HG02973 (cell line): Measurements from ENCODE around the gene BAMBI.

Experiments used
- ATAC-seq: cut with Tn5 transposase; IDR thresholded peaks from one replicate; pipeline ENCODE4 v1.9.1; 2021; ENCODE audit warnings: moderate library complexity; ENCODE audit not compliant: unreplicated experiment

BAMBI gene

DNA sequence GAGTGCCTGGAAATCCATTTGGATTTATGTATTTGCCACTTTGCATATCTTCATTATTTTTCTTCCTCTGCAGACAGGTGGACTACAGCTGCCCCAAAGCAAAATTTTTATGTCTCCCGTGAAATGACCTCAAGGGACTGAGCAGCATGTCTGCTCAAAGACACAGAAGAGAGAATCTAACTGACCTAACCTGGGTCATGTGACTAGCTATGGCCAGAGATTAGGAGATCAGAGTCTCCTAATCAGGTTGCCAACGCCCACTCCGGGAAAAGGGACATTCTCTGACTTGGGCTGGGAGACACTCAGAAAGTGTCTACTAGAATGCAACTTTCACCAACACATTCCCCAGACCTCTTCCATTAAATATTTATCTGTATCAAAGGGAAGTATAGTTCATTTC lies 2.5 kb upstream of the BAMBI start:
- no peak for ATAC-seq

DNA sequence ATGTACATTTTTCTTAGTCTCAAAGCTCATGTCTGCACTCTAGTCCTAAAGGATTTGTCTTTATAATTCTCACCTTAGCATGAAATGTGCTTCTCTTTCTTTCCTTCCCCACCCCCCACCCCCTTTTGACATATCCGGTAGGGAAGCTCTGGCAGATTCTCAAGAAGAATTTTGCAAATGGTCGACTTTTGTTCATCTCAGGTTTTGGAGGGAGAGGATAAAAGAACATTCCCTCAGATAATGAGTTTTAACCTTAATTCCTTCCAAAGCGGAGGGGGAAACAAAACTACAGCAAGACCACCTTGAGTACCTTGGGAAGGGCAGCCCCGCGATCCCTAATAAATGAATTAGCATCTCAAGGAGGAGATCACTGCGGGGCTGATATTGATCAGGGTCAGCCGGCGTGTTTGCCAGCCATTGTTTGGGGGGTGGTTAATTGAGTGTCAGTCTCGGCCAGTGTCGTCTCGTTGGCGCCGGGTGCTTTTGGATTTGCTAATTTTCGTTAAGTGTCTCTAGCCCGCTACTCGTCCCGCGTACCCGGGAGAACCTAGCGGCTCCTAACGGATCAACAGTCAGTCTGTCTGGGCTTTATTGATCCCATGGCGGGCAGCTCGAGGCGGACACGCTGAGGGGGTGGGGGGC lies 874 bp upstream of the BAMBI start:
- ATAC-seq = no peak

DNA sequence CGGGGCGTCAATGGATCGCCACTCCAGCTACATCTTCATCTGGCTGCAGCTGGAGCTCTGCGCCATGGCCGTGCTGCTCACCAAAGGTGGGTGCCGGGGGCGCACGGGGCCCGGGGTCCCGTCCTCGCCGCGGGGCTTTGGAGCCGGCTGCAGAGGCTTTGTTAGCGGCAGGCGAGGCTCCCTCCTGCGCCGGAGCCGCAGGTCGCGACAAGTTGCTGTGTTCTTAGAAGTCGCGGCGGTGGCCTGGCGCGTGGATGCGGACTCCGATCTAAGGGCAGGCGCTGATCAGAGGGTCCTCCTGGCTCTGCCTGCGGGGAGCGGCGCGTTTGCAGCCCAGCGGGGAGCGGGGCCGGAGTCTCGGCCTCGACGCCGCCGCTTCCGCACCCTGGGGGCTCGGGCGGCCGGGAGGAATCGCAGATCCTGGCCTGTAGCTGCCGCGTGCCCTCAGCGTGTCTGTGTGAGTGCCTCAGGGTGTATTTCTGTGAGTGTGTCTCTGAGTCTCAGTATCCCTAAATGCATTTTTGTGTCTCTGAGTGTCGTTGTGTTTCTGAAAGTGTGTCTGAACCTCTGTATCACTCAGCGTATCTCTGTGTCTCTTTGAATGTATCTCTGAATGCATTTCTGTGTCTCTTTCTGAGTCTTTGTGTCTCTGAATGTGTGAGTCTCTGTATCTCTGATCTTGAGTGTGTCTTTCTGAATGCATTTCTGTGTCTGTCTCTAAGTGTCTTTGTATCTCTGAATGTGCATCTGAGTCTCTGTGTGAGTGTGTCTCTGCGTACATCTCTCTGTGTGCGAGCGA lies 766 bp downstream of the BAMBI start:
- no peak for ATAC-seq

DNA sequence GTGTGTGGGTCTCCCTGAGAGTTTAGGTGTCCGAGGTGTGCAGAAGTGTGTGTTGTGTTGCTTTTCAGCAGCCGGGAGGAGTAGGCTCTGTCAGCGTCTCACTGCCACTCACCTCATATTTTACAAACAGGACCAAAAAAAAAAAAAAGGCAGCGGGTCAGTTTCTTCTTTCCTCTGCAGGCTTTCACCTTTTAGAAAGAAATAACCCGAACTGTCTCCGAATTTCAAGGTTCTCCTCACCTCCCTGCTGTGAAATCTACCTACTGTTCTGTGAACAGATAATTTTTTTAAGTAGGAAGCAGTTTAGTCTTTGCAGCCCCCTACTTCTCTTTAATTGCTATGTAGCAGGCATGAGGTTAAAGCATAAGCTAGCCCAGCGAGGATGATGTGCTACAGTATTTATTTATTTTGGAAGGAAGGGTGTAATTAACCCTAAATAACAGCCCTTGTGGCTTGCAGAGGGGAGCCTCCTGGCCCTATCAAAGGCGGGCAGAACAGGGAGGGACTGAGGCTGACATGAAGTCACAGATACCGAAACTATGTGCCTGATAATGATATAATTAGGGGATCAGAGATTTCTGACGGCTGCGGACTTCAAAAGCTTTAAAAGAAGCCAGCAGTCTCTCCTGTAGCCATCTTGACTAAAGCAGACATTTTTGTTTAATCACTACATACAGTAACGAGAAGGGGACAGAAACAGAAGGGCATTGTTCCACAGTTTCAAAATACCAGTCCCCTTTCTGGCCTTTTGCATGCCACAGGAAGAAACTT lies 1.6 kb downstream of the BAMBI start:
- no peak for ATAC-seq

DNA sequence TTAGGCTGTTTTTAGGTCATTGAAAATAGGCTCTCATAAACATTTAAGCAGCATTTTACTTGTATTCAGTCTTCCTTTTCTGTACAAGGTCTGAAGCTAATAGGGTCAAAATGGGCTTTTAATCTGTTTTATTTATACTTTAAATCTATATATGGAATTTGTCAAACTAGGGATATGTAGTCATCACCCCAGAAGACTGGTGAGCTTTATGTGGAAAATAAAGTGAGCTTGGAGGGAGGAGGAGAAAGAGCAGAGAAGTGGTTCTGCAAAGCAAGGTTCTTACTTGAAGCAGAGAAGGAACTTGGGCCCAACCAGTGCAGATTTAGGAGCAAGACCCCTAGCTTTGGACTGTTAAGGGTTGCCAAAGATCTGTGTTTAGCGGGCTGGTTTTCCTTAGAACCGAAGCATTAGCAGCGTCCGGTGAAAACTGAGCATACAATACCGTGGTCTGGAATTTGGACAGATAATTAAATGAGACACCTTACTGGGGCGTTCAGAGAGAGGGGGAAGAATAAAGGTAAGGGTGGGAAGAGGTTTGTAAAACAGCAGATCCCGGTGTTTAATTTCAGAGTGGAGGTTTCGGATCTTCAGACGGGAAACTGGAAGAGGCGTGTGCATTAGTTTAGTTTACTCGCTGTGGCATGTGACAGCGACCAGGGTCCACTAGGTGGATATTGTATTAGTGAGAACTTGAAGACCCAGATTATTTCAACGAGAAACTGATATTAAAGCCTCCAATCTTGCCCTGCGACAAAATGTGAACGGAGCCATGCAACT lies 2.4 kb downstream of the BAMBI start:
- ATAC-seq = no peak

DNA sequence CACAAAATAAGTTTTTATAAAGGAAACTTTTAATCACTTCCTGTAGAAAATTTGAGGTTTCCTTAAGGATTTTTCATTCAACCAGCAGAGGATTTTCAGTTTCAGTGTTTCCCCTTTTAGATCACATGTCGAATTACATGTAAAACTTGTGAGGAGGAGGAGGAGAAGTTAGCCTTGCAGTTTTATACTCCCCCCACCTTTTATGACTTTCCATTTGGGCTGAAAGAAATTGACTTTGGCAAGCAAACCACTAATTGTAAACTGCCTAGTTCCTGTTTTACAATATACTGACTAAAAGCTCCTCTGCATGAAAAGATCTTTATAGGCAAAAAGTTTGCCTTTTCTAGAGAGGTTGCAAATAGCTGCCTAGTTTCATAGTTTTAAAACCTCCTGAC lies 3.0 kb downstream of the BAMBI start:
- no peak for ATAC-seq

DNA sequence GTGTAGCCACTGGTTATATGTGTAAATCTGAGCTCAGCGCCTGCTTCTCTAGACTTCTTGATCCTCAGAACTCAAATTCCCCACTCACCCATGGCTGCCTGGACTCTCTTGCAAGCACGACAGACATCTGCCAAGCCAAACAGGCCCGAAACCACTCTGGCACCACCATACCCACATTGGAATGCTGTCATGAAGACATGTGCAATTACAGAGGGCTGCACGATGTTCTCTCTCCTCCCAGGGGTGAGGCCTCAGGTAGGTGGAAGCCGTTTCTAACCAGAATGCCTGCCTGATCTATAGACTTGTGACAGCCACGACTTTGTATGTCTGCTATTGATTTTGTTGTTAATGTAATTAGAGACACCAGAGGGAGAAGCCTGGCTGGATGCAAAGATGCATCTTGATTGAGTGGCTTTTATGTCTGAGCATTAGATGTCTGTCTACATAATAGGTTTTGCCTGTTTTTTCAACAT lies 4.0 kb downstream of the BAMBI start:
- no peak for ATAC-seq

- ATAC-seq = no peak
Measured at GRCh38 chr10:28681928-28682750, 4.8 kb downstream of the BAMBI start.

GRCh38 chr10:28684157-28684985 lies 7.0 kb downstream of the BAMBI start:
- ATAC-seq = no peak

GRCh38 chr10:28684986-28685580 lies 7.8 kb downstream of the BAMBI start:
- ATAC-seq = no peak

GRCh38 chr10:28685717-28686116 lies 8.4 kb downstream of the BAMBI start:
- ATAC-seq = no peak

DNA sequence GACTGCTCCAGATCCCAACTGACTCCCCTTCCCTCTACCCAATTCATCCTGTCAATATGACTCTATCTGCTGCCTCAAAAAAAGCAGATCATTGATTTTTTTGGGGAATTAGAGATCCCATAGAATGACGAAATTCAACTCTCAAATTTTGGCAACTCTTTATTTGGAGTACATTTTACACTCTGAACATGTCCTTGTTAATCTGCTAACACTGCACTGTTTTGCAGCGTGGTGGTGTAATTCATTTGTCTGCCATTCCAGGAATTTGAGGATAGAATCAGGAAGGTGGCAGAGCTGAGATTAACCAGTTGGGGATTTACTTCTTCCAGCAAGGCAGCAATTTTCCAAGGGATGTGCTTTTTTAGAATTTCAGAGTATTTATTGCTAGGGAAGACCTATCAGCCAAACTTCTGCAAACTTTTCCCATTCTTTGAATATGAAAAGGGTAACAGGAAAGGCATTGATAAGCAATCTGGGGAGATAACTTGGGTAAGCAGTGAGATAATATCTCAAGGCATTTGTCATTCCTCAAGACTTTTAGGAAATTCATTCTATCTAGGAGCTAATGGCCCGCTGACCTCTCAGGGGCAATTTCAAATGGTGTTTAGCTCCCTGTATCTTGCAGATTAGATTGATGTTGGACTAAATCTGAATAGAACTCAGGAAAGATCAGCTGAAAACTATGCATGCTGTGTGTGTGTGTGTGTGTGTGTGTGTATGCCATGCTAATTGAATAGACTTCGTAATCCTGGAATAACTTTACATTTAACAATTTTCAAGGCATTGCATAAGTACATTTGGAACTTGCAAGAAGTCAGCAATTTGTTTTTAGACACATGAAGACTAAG lies 9.7 kb downstream of the BAMBI start:
- ATAC-seq = no peak

DNA sequence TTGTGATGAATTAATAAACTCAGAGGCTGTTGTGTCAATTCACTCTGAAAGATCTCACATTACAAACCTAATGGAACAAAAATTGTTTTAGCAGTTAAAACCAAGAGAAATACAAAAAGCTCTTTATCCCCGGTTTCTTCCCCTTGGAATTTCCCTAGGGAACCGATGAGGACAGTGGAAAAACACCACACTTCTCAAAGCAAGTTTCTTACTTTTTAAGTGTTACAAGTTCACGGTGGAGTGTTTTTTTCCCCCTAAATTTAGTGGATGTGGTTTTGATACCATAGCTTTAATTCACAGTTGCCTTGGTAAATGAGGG lies 10.3 kb downstream of the BAMBI start:
- ATAC-seq = no peak

DNA sequence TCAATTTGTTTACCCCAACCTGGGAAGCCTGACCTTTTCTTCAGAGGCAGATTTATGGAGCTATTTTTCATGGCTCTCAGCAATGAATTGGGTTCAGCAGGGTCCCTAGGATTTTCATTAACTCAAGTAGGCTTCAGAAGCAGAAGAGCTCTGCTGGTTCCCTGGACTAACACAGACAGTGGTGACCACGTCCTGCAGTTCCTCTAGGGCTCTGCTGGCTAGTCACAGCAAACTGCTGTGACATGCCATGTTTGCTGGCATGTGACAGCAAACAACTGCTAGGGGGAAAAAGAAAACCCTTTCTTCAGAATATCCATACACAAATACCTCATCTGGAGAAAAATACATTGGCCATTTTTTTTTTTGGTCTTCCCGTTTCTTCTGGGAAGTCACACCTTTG lies 13.2 kb downstream of the BAMBI start:
- ATAC-seq = no peak

GRCh38 chr10:28691187-28691694 lies 13.9 kb downstream of the BAMBI start:
- no peak for ATAC-seq

GRCh38 chr10:28692050-28692449 lies 14.7 kb downstream of the BAMBI start:
- ATAC-seq = no peak

GRCh38 chr10:28694530-28694929 lies 17.2 kb downstream of the BAMBI start:
- ATAC-seq = no peak

GRCh38 chr10:28698075-28698474 lies 20.8 kb downstream of the BAMBI start:
- ATAC-seq = no peak
